Measurements from ENCODE around the gene TUBA4B. TPM values are rescaled to one million over a fixed set of nuclear protein-coding genes. Genes with fewer than 3 reads are reported as not detected.

TUBA4B gene
- total and polyA plus RNA-seq, 2 of the 4 experiments (the other 2 are of a cell fraction): not detected

DNA sequence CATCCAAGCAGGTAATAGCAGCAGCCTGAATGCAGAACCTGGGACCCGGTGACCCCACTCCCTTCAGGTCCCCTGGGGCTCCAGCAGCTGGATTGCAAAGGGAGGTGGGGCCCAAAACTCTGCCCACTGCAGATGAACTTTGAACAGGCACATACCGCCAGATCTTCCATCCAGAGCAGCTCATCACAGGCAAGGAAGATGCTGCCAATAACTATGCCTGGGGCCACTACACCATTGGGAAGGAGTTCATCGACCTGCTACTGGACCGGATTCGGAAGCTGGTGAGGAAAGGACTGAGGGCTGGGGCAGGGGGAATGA, 17.0 kb downstream of the TUBA4B start:
- POLR2A ChIA-PET (ENCODE audit: unreplicated experiment): no interaction called here
- H3K23ac ChIP-seq (ENCODE audit: low read depth, low read length): no peak overlapping the region
- in situ Hi-C loops (cut with MboI; ENCODE audit: low sequenced_read_pairs) (no loop called here), dilution Hi-C loops (cut with HindIII; ENCODE audit: low sequenced_read_pairs, unreplicated experiment) (no loop called here), intact Hi-C loops (cut with micrococcal nuclease) (no loop called here)
- peaks cover 9% of the 10 kb centered on the region for H3K9me1 ChIP-seq (ENCODE audit: insufficient read depth, low read length)
- no peak overlapping the region for H3K4me3 ChIP-seq (ENCODE audit: insufficient read depth, low read depth, low read length)
- no peak for TF ChIP-seq RAD21 (IDR thresholded peaks at IDR 0.05; ENCODE audit: low read length)
- no peak for TF ChIP-seq CTCF (conservative IDR thresholded peaks at IDR 0.05; ENCODE audit: low read depth, low read length)
- TF ChIP-seq FOS (IDR thresholded peaks at IDR 0.05; ENCODE audit: low read depth, low read length): no peak
- TF ChIP-seq MAFK (IDR thresholded peaks at IDR 0.05; ENCODE audit: low read depth, low read length): no peak
- TF ChIP-seq RFX5 (IDR thresholded peaks at IDR 0.05; ENCODE audit: low read depth, low read length): no peak
- TF ChIP-seq CEBPB (IDR thresholded peaks at IDR 0.05; ENCODE audit: low read depth, low read length): no peak
- TF ChIP-seq POLR2A (IDR thresholded peaks at IDR 0.05; ENCODE audit: low read depth, low read length): no peak
- no peak for TF ChIP-seq MXI1 (IDR thresholded peaks at IDR 0.05; ENCODE audit: borderline replicate concordance, low read depth, low read length)
- TF ChIP-seq MAZ (IDR thresholded peaks at IDR 0.05; ENCODE audit: borderline replicate concordance, low read depth, low read length): no peak
- no peak for TF ChIP-seq RCOR1 (IDR thresholded peaks at IDR 0.05; ENCODE audit: insufficient replicate concordance, low read length)
- TF ChIP-seq CHD1 (IDR thresholded peaks at IDR 0.05; ENCODE audit: low read depth, low read length): no peak
- TF ChIP-seq, protein P1, sequence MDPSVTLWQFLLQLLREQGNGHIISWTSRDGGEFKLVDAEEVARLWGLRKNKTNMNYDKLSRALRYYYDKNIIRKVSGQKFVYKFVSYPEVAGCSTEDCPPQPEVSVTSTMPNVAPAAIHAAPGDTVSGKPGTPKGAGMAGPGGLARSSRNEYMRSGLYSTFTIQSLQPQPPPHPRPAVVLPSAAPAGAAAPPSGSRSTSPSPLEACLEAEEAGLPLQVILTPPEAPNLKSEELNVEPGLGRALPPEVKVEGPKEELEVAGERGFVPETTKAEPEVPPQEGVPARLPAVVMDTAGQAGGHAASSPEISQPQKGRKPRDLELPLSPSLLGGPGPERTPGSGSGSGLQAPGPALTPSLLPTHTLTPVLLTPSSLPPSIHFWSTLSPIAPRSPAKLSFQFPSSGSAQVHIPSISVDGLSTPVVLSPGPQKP (IDR thresholded peaks at IDR 0.05; ENCODE audit: borderline replicate concordance, low read depth, low read length): no peak
- TF ChIP-seq SMC3 (IDR thresholded peaks at IDR 0.05; ENCODE audit: low read depth, low read length): no peak
- TF ChIP-seq NFE2L2 (IDR thresholded peaks at IDR 0.05; ENCODE audit: low read depth, low read length): no peak
- TF ChIP-seq, protein P2, sequence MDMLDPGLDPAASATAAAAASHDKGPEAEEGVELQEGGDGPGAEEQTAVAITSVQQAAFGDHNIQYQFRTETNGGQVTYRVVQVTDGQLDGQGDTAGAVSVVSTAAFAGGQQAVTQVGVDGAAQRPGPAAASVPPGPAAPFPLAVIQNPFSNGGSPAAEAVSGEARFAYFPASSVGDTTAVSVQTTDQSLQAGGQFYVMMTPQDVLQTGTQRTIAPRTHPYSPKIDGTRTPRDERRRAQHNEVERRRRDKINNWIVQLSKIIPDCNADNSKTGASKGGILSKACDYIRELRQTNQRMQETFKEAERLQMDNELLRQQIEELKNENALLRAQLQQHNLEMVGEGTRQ (IDR thresholded peaks at IDR 0.05; ENCODE audit: low read depth, low read length): no peak
- TF ChIP-seq BHLHE40 (IDR thresholded peaks at IDR 0.05; ENCODE audit: low read depth, low read length): no peak
- H3K79me1 ChIP-seq (ENCODE audit: low read depth in 1 of 2, low read length in 2 of 2): no peaks in the 10 kb centered on the region
- no peaks in the 10 kb centered on the region for H3K36me3 ChIP-seq (ENCODE audit: control insufficient read depth, insufficient read depth, low read length)
- DNase-seq: no peak
- H3K9me3 ChIP-seq (ENCODE audit: control insufficient read depth, insufficient read depth, low read length): no peaks in the 10 kb centered on the region
- no peak overlapping the region for H3K4ac ChIP-seq (ENCODE audit: low read depth, low read length)
- H2BK20ac ChIP-seq (ENCODE audit: low read depth, low read length): no peak overlapping the region
- H3K18ac ChIP-seq (ENCODE audit: low read depth, low read length): no peak overlapping the region
- H3K27ac ChIP-seq (ENCODE audit: insufficient read depth, low read length): no peak overlapping the region
- H2BK120ac ChIP-seq (ENCODE audit: low read depth, low read length): no peak overlapping the region
- no peak overlapping the region for H2BK15ac ChIP-seq (ENCODE audit: low read depth, low read length)
- no peak overlapping the region for H3K14ac ChIP-seq (replicated peaks; ENCODE audit: low read depth, low read length)
- no peak overlapping the region for H3K56ac ChIP-seq (ENCODE audit: extremely low read depth, insufficient read depth, low read length)
- H4K8ac ChIP-seq (ENCODE audit: low read depth in 2 of 2, low read length in 2 of 2): no peak overlapping the region
- no peak overlapping the region for H4K5ac ChIP-seq (ENCODE audit: low read depth, low read length)
- H2AK5ac ChIP-seq (ENCODE audit: low read depth, low read length): no peak overlapping the region
- no peak overlapping the region for H3K9ac ChIP-seq (ENCODE audit: low read depth, low read length)
- CTCF ChIA-PET: interaction anchor here (1.5 kb wide), 1 partner anchor 9 kb away, joined by 3 read pairs; the partner anchor contains the start of gene DNAJB2
- no peak overlapping the region for H4K91ac ChIP-seq (ENCODE audit: insufficient read depth, low read depth, low read length)
- H4K20me1 ChIP-seq (ENCODE audit: insufficient read depth, low read length): no peaks in the 10 kb centered on the region
- H3K27me3 ChIP-seq (ENCODE audit: control insufficient read depth, insufficient read depth, low read length): peaks cover 22% of the 10 kb centered on the region
- no peak for ATAC-seq (ENCODE audit: low read depth)
- no peak overlapping the region for H2BK5ac ChIP-seq (ENCODE audit: low read depth, low read length, poor library complexity, severe bottlenecking)
- no peak overlapping the region for H3K4me2 ChIP-seq (ENCODE audit: low read depth, low read length)
- no peak overlapping the region for H2AK9ac ChIP-seq (replicated peaks; ENCODE audit: low read depth, low read length, poor library complexity)
- H2AFZ ChIP-seq (replicated peaks; ENCODE audit: low read length, poor library complexity): no peak overlapping the region
- BruUV-seq (replicated peaks): no TSS peak
- WGBS, 2 experiments (ENCODE audit: extremely low coverage in 2 of 2, insufficient read length in 1 of 2): 69% methylated on average over 5 of the region's 5 CpGs; no CpG with 5 or more reads in 1 of the 2 experiments
- H3K4me1 ChIP-seq (ENCODE audit: control insufficient read depth, insufficient read depth, low read length): peaks cover 10% of the 10 kb centered on the region
